Esophagus squamous epithelium (tissue), 4 donors: ENCODE measurements around the gene MRPL40.

Experiments
- POLR2A ChIP-seq, 4 donors: fragments of 450-650 bp; IDR thresholded peaks; one replicate each; pipeline ENCODE4 v1.6.1; 2017; ENCODE audit warnings: antibody characterized with exemption in 4 of 4, mild to moderate bottlenecking in 4 of 4, moderate library complexity in 3 of 4
- TF ChIP-seq, protein P1 (sequence below), 6 experiments: fragments of 450-650 bp in 4 of 6; fragments of 200-600 bp in 2 of 6; sonication (generic) in 2 of 6; IDR thresholded peaks; one replicate each; pipeline ENCODE4 v1.5.1; 2016 to 2019; ENCODE audit warnings: antibody characterized with exemption in 6 of 6, mild to moderate bottlenecking in 4 of 6, moderate library complexity in 4 of 6

DNA sequence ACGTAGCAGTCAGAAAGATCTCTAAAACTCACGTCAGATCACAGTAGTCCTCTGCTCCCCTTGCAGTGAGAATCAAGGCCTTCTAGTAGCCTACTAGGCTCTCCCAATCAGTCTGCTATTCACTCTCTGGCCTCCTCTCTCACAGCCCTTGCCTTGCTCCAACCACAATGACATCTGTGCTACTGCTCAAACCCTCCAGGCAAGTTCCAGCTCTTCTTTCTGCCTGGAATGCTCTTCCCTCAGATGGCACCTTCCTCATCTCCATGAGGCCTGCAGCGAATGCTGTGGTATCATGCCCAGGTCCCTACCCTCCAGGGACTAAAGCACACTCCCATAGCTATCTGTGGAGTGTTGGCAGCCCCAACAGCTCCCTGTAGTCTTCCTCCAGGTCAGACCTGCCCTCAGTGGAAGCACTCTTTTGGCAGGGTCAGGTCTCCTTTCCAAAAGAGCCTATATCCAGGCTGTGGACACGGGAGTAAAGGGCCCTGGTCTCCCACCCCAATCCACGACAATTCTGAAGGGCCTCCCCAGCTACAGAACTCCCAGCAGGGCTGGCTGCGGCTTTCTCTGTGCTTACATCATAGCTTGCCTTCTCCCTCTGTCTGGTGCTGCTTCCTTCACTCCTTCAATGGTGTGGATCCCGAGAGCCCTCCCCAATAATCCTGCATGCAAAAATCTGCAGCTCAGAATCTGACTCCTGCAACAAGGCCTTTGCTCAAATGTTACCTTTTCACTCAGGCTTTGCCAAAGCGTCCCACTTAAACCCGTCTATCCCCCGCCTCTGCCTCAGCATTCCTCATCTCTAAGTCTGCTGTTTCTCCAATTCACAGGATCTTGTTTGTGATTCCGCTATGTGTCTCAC lies 9.7 kb upstream of the MRPL40 start:
- TF ChIP-seq, protein P1, sequence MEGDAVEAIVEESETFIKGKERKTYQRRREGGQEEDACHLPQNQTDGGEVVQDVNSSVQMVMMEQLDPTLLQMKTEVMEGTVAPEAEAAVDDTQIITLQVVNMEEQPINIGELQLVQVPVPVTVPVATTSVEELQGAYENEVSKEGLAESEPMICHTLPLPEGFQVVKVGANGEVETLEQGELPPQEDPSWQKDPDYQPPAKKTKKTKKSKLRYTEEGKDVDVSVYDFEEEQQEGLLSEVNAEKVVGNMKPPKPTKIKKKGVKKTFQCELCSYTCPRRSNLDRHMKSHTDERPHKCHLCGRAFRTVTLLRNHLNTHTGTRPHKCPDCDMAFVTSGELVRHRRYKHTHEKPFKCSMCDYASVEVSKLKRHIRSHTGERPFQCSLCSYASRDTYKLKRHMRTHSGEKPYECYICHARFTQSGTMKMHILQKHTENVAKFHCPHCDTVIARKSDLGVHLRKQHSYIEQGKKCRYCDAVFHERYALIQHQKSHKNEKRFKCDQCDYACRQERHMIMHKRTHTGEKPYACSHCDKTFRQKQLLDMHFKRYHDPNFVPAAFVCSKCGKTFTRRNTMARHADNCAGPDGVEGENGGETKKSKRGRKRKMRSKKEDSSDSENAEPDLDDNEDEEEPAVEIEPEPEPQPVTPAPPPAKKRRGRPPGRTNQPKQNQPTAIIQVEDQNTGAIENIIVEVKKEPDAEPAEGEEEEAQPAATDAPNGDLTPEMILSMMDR (IDR thresholded peaks at IDR 0.05), result no peak
- no peak for TF ChIP-seq POLR2A (IDR thresholded peaks at IDR 0.05)
